Medulla oblongata (tissue), 1 donor: ENCODE data around the gene WDR70.
"Not testable (repeated sequence)": the region's sequence is repeated elsewhere in the genome, so short reads cannot be mapped to it uniquely, and the experiment has no call there.

Source experiments
- DNase-seq: peaks from one replicate; pipeline ENCODE4 v3.0.0-alpha.2; 2015; ENCODE audit errors: extremely low spot score

WDR70 gene

DNA sequence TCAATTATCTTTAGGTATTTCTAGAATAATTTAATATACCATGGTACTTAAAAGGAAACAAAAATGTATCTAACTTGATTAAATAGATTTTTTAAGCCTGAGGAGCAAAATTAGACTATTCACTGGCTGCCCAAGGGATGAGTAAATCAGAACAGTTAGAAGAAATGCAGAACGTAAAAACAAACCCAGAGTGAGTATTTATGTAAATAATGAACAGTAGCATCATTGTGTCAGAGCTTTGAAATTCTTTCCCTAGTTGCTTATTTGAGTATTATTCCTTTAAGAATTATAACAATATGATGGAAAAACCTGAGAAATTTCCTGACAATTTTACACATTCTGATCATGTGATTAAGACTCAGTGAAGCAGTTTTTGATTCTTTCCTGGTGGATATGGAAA, 259.8 kb downstream of the WDR70 start:
- no peak for DNase-seq

DNA sequence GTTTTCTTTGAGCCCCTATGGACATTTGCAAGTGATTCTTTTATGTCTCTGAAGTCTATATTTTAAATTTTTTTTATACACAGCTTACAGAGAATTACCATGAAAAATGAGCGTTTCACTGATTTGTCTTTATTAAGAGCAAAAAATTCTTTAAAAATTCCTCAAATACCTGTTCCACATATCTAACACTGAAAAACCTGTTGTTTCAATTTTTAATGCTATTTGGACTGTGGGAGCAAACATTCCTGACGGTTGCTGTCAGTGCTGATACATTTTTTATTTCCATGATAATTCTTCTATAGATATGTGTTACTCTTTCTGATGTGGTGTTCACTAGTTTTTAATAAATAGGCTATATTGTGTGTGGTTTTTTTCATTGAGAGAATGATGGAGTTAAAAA, 261.0 kb downstream of the WDR70 start:
- DNase-seq = no peak

DNA sequence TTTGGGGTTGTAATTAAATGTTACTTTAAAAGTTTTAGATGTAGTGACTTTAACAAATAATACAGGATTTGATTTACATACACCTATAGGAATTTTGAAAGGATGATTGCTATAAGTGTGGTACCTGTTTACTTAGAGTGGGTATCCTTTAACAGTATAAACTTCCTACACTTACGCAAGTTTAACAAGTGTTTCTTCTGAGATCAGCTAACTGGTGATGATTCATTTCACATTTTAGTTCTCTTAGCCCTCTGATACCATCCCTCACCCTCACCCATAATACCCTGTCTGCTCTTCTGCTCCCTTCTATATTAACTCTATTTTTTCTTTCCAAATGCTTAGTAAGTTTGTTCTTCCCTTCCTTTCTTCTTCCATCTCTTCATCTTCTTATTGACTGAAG, 262.8 kb downstream of the WDR70 start:
- DNase-seq = no peak

DNA sequence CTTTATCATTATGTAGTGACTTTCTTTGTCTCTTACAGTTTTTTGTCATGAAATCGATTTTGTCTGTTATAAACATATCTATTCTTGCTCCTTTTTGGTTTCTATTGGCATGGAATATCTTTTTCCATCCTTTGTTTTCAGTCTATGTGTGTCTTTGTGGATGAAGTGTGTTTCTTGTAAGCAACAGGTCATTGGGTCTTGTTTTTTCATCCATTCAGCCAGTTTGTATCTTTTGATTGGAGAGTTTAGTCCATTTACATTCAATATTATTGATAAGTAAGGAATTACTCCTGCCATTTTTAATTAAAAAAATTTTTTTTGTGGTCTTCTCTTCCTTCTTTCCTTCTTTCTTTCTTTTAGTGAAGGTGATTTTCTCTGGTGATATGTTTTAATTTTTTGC, 266.6 kb downstream of the WDR70 start:
- no peak for DNase-seq

DNA sequence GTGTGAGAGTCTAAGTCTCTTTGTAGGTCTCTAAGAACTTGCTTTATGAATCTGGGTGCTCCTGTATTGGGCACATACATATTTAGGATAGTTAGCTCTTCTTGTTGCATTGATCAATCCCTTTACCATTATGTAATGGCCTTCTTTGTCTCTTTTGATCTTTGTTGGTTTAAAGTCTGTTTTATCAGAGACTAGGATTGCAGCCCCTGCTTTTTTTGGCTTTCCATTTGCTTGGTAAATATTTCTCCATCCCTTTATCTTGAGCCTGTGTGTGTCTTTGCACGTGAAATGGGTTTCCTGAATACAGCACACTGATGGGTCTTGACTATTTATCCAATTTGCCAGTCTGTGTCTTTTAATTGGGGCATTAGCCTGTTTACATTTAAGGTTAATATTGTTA, 275.4 kb downstream of the WDR70 start:
- DNase-seq = not testable (repeated sequence)

- DNase-seq = no peak
These were observed 277.9 kb downstream of the WDR70 start for GRCh38 chr5:37657046-37657445.

DNA sequence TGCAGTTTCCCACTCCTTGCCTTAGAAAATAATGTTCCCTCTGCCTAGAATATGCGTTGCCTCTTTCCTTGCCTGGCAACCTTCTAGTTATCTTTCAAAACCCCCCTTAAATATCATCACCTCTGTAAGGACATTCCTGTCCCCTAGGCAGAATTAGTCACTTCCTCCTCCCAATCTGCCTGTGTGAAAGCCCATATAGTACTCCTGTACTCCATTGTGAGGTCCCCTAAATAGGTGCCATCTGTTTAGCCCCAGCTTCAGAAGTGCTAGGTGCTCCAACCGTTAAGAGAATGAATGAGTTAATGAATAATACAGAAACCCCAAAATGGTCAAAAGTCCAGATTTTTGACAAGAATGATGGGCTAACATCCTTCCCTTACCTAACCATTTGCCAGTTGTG, 279.3 kb downstream of the WDR70 start:
- DNase-seq = no peak

- no peak for DNase-seq
These were observed 281.2 kb downstream of the WDR70 start for GRCh38 chr5:37660319-37660718.

DNA sequence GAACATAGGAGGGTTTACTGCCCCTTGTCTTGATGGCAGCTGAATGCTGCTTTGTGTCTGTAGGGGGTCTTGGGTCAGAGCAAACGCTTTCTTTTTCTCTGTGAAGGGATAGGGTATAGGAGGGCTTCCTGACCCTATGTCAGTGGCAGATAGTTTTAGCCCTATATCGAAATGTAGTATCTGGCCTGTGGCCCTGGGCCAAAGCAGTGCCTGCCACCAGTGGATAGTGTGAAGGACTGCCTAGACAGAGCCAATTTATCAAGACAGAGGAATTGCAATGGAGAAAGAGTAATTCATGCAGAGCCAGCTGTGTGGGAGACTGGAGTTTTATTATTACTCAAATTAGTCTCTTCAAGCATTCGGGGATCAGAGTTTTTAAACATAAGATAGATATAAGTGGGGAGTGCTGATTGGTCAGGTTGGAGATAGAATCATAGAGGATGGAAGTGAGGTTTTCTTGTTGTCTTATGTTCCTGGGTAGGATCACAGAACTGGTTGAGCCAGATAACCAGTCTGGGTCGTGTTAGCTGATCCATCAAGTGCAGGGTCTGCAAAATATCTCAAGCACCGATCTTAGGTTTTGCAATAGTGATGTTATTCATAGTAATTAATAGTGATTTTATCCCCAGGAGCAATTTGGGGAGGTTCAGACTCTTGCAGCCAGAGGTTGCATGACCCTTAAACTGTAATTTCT, 282.3 kb downstream of the WDR70 start:
- DNase-seq = no peak

DNA sequence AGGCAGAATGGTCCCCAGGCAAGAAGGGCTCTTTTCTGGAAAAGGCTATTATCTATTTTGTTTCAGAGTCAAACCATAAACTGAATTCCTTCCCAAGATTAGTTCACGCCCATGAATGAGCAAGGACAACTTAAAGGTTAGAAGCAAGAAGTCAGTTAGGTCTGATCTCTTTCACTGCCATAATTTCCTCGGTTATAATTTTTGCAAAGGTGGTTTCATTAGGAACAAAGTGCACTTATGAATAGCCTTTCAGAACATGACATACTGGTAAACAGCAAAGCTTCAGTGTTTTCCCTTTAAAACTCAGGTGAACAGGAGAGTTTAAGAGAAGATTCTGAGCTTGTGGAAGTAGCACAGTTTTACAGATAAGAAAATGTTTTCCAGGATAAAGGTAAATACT, 282.8 kb downstream of the WDR70 start:
- no peak for DNase-seq

- no peak for DNase-seq
These were observed 283.2 kb downstream of the WDR70 start for GRCh38 chr5:37662362-37662761.

GRCh38 chr5:37662789-37663485, 283.8 kb downstream of the WDR70 start:
- DNase-seq = no peak

- DNase-seq = no peak
These were observed 284.4 kb downstream of the WDR70 start for GRCh38 chr5:37663538-37663937.

DNA sequence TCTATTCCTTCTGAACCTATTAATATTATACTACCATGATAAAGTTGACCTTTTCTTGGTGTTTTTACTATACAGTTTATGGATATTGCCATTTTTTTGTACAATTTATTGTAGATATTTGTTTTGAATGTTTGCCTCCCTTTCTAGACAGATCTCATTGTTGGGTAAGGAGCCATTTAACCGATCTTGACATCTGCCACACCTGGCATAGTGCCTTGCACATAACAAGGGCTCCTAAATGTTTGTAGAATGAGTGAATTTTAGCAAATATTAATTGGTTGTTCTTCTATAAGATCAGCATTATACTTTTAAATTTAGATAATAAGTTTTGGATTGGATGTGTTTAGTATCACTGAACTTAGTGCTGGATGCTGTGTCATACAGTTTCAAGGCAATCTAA, 285.4 kb downstream of the WDR70 start:
- no peak for DNase-seq

DNA sequence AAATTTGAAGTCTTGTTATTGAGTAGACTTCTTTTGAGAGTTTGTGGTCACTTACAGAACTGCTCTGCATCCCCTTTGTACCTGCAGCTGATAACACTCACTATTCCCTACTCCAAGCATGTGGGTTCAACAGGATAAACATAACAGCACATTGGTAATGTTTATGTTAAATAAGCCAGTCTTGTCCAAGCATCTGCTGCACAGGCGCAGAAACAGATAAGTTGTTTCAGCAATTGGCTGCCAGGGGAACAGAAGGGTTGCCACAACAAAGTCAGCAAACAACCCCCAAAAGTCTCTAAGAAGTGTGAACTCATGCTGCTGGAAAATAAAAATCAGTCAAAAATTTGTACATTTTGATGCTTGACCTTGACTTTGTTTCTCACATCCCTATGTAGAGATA, 286.2 kb downstream of the WDR70 start:
- no peak for DNase-seq

DNA sequence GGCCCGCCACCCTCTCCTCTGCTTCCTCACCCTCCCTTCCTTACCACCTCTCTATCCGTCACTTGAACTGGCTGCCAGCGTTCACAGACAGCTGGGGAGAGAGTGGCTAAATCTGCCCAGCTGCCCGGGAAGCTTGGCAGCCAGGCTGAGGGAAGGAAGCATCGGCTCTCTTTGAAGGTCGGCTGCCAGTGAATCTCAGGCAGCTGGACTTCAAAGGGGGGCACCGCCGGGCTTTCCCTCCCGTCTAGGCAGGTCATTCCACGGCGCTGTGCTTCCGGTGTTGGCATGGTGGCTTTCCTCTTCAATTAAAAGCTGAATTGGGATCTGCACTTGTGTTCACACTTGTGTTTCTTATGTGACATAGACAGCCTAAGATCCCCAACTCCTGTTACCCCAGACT, 286.8 kb downstream of the WDR70 start:
- peak; percentile 56 for DNase-seq

GRCh38 chr5:37667430-37667829, 288.3 kb downstream of the WDR70 start:
- DNase-seq = no peak

DNA sequence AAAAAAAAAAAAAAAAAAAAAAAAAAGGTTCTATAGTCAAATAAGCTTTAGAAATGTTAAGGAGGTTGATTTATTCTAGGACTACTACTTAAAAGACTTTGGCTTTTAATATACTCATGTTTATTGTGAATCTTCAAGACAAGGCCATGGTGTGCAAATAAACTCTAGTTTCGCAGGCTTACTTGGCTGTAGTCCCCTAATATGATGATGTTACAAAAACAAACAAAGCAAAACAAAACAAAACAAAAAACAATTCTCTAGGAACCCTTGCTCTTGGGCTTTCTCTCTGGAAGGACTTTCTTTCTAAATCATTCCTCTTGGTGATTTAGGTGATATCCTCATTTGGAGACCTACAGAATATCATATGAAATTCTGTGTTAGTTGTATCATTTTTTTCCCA, 288.7 kb downstream of the WDR70 start:
- DNase-seq = no peak

- DNase-seq = no peak
These were observed 289.5 kb downstream of the WDR70 start for GRCh38 chr5:37668524-37669047.

DNA sequence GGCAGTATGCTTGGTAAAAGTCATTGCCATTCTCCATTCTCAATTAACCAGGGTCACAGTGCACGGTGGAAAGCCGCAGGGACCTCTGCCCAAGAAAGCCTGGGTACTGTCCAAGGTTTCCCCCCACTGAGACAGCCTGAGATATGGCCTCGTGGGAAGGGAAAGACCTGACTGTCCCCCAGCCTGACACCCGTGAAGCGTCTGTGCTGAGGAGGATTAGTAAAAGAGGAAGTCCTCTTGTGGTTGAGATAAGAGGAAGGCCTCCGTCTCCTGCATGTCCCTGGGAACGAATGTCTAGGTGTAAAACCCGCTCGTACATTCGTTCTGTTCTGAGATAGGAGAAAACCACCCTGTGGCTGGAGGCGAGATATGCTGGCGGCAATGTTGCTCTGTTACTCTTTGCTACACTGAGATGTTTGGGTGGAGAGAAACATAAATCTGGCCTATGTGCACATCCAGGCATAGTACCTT, 293.0 kb downstream of the WDR70 start:
- not testable (repeated sequence) for DNase-seq

DNA sequence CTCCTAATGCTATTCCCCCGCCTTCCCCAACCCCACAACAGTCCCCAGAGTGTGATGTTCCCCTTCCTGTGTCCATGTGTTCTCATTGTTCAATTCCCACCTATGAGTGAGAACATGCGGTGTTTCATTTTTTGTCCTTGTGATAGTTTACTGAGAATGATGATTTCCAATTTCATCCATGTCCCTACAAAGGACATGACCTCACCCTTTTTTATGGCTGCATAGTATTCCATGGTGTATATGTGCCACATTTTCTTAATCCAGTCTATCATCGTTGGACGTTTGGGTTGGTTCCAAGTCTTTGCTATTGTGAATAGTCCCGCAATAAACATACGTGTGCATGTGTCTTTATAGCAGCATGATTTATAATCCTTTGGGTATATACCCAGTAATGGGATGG, 295.2 kb downstream of the WDR70 start:
- DNase-seq = not testable (repeated sequence)

DNA sequence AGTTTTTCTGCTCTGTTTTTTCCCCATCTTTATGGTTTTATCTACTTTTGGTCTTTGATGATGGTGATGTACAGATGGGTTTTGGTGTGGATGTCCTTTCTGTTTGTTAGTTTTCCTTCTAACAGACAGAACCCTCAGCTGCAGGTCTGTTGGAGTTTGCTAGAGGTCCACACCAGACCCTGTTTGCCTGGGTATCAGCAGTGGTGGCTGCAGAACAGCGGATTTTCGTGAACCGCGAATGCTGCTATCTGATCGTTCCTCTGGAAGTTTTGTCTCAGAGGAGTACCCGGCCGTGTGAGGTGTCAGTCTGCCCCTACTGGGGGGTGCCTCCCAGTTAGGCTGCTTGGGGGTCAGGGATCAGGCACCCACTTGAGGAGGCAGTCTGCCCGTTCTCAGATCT, 300.2 kb downstream of the WDR70 start:
- DNase-seq = not testable (repeated sequence)

DNA sequence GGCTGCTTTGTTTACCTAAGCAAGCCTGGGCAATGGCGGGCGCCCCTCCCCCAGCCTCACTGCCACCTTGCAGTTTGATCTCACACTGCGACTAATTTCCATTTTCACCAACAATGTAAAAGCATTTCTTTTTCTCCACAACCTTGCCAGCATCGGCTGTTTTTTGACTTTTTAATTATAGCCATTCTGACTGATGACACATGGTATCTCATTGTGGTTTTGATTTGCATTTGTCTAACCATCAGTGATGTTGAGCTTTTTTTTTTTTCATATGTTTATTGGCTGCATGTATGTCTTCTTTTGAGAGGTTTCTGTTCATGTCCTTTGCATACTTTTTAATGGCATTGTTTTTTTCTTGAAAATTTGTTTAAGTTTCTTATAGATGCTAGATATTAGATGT, 300.8 kb downstream of the WDR70 start:
- not testable (repeated sequence) for DNase-seq
